Testis (tissue), 3 donors: ENCODE measurements around the gene MRAP. TPM values are rescaled to one million over a fixed set of nuclear protein-coding genes. Genes with fewer than 3 reads are reported as not detected.

ENCODE experiments used
- DNase-seq: peaks from one replicate; pipeline ENCODE4 v3.0.0-alpha.2; 2019
- H3K27ac ChIP-seq, 2 donors: fragments of 200-600 bp; sonication (generic); one replicate each; pipeline ENCODE4 v1.5.1; 2019
- H3K27me3 ChIP-seq: fragments of 200-600 bp; sonication (generic); one replicate; pipeline ENCODE4 v1.5.1; 2019
- H3K36me3 ChIP-seq: fragments of 200-600 bp; sonication (generic); one replicate; pipeline ENCODE4 v1.5.1; 2017; ENCODE audit warnings: low read depth; ENCODE audit errors: missing control alignments
- H3K4me1 ChIP-seq: fragments of 200-600 bp; sonication (generic); one replicate; pipeline ENCODE4 v1.5.1; 2019
- H3K4me3 ChIP-seq, 2 donors: fragments of 200-600 bp; sonication (generic); one replicate each; pipeline ENCODE4 v1.5.1; 2017 to 2019
- H3K9me3 ChIP-seq: fragments of 200-600 bp; sonication (generic); one replicate; pipeline ENCODE4 v1.5.1; 2017
- CTCF ChIP-seq, 3 experiments: fragments of 450-650 bp in 2 of 3; fragments of 200-600 bp in 1 of 3; sonication (generic) in 1 of 3; IDR thresholded peaks; one replicate each; pipeline ENCODE4 v1.5.1; 2016 to 2019; ENCODE audit warnings: antibody characterized with exemption in 3 of 3, mild to moderate bottlenecking in 2 of 3, moderate library complexity in 1 of 3
- POLR2A ChIP-seq: fragments of 450-650 bp; IDR thresholded peaks from one replicate; pipeline ENCODE4 v1.6.1; 2017; ENCODE audit warnings: antibody characterized with exemption, mild to moderate bottlenecking, moderate library complexity
- WGBS, 2 donors: methylation state at CpG; one replicate each; pipeline ENCODE4 v1.1.5; 2018; 5-methylcytosine and 5-hydroxymethylcytosine counted together
- intact Hi-C: fragments of 100-400 bp; cut with DNase I; formaldehyde crosslinking; loops from one replicate; pipeline ENCODE4 v1.15.1; 2023; ENCODE audit warnings: low total_unique reads
- polyA plus RNA-seq: library from polyadenylated mRNA; stranded (reverse); fragments of 350-450 nt; fragmentation: Illumina TruSeq; extraction: RNeasy Lipid Tissue Mini Kit (QIAGEN cat#74804); gene quantifications from one replicate; pipeline ENCODE4 v1.2.3, GENCODE V29; 2014; ENCODE audit warnings: low read depth, low replicate concordance; ENCODE audit not compliant: insufficient read depth
- total RNA-seq, 2 donors: library from RNA; depleted of rRNA; stranded (reverse); fragments of >200 nt; gene quantifications; one replicate each; pipeline ENCODE4 v1.2.3, GENCODE V29; 2016

The MRAP gene
- total and polyA plus RNA-seq, 3 donors from 2014 or later = 1.4 to 4.0 (median 2.2) TPM

- H3K36me3 ChIP-seq = no peaks in the 10 kb centered on the region
- TF ChIP-seq CTCF (IDR thresholded peaks at IDR 0.05) (no peak), POLR2A (no peak)
Observed at GRCh38 chr21:32319012-32319411, 20.4 kb downstream of the MRAP start.

GRCh38 chr21:32320059-32320458 is 21.4 kb downstream of the MRAP start:
- Histone ChIP-seq H3K27me3 (no peaks in the 10 kb centered on the region), H3K4me1 (no peaks in the 10 kb centered on the region), H3K4me3 (no peak overlapping the region), H3K36me3 (no peaks in the 10 kb centered on the region), H3K27ac (no peak overlapping the region), H3K9me3 (no peaks in the 10 kb centered on the region)
- no peak for TF ChIP-seq POLR2A
- TF ChIP-seq CTCF (IDR thresholded peaks at IDR 0.05) = no peak
- 82 to 91% methylated on average over 3 to 6 of the region's 6 CpGs for WGBS, 2 donors
- DNase-seq = no peak
- intact Hi-C loops = no loop called here

More at GRCh38 chr21:32319012-32319411, 20.4 kb downstream of the MRAP start:
- no peaks in the 10 kb centered on the region for H3K27me3 ChIP-seq
- H3K27ac ChIP-seq = no peak overlapping the region
- WGBS, 2 donors = 87 to 93% methylated on average over 6 to 7 of the region's 7 CpGs
- DNase-seq = no peak
- intact Hi-C loops = no loop called here
- H3K4me1 ChIP-seq = no peaks in the 10 kb centered on the region
- H3K4me3 ChIP-seq = no peak overlapping the region
- no peaks in the 10 kb centered on the region for H3K9me3 ChIP-seq

GRCh38 chr21:32320726-32321125 is 22.1 kb downstream of the MRAP start:
- no peaks in the 10 kb centered on the region for H3K36me3 ChIP-seq
- intact Hi-C loops = no loop called here

GRCh38 chr21:32321480-32321879 is 22.8 kb downstream of the MRAP start:
- intact Hi-C loops = no loop called here

More at GRCh38 chr21:32320726-32321125, 22.1 kb downstream of the MRAP start:
- no peak for DNase-seq
- no peaks in the 10 kb centered on the region for H3K9me3 ChIP-seq
- WGBS, 2 donors = 84 to 86% methylated on average over 12 to 13 of the region's 13 CpGs
- H3K4me3 ChIP-seq = no peak overlapping the region
- TF ChIP-seq POLR2A = no peak
- TF ChIP-seq CTCF (IDR thresholded peaks at IDR 0.05) = no peak
- H3K4me1 ChIP-seq = no peaks in the 10 kb centered on the region
- no peak overlapping the region for H3K27ac ChIP-seq
- H3K27me3 ChIP-seq = no peaks in the 10 kb centered on the region

More at GRCh38 chr21:32321480-32321879, 22.8 kb downstream of the MRAP start:
- no peak for TF ChIP-seq POLR2A
- TF ChIP-seq CTCF (IDR thresholded peaks at IDR 0.05) = no peak
- 93 to 99% methylated on average over 12 to 13 of the region's 13 CpGs for WGBS, 2 donors
- no peak overlapping the region for H3K4me3 ChIP-seq
- no peak for DNase-seq
- no peaks in the 10 kb centered on the region for H3K4me1 ChIP-seq
- no peaks in the 10 kb centered on the region for H3K27me3 ChIP-seq
- H3K27ac ChIP-seq = no peak overlapping the region
- no peaks in the 10 kb centered on the region for H3K36me3 ChIP-seq
- H3K9me3 ChIP-seq = no peaks in the 10 kb centered on the region
